GM18868 (cell line): Measurements from ENCODE around the gene MAFG.
"Not testable (repeated sequence)": the region's sequence is repeated elsewhere in the genome, so short reads cannot be mapped to it uniquely, and the experiment has no call there.

Experiments used
- ATAC-seq: cut with Tn5 transposase; IDR thresholded peaks from one replicate; pipeline ENCODE4 v1.9.1; 2021; ENCODE audit warnings: mild to moderate bottlenecking, moderate library complexity; ENCODE audit not compliant: unreplicated experiment

MAFG gene

DNA sequence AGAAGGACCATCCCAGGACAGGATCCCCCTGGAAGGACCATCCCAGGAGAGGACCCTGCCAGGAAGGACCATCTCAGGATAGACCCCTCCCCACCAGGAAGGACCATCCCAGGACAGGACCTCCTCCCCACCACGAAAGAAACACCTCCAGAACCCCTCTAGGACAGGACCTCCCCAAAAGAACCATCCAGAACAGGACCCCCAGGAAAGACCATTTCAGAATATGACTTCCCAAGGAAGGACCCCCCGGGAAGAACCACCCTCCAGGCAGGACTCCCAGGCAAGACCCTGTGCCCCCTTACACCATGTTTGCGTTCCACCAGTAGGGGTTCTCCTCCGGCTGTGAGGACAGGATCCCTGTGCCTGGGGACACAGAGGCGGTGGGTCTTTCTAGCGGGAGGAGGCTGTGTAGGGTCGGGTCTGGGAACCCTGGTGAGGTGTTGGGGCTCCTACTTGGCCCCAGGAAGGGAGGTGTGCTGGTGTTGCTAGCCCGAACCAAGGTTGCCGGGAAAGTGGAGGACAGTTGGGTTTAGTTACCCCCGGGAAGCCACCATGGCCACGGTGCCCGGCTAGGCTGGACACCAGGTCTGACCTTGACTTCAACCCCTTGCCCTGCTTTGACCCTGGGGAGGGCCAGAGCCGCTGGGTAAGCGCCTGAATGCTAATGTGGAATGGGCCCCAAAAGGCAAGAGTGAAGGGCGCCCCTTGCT lies 31.3 kb upstream of the MAFG start:
- no peak for ATAC-seq

DNA sequence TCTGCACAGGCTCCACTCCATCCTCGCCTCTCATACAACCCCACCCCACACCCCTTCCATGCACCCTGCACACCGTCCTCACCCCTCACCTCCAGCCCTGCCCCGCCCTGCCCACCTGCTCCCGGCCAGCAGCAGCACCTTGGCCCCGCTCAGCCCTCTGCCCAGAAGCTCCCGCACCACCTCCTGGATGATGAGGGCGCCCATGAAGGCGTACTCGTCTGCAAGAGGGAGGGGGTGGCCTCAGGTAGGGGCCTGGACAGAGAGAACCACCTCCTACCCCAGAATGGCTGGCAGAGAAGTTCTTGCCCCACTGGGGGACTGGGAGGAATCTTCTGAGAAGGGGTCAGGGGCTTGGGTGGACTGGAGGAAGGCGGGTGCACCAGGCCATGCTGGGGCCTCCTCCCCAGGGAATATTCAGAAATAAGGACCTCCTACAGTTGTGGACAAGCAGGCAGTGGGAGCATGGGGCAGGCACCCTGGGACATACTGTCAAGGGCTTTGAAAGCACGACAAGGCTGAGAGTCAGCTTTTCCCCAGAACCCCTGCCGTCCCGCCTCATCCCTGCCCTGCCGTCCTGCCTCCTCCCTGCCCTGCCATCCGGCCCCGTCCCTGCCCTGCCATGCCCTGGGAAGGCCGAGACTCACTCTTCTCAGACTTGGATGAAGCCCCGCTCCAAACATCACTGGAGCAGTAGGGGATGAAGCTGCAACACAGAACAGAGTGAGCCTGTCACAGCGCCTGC lies 30.3 kb upstream of the MAFG start:
- ATAC-seq: no peak

DNA sequence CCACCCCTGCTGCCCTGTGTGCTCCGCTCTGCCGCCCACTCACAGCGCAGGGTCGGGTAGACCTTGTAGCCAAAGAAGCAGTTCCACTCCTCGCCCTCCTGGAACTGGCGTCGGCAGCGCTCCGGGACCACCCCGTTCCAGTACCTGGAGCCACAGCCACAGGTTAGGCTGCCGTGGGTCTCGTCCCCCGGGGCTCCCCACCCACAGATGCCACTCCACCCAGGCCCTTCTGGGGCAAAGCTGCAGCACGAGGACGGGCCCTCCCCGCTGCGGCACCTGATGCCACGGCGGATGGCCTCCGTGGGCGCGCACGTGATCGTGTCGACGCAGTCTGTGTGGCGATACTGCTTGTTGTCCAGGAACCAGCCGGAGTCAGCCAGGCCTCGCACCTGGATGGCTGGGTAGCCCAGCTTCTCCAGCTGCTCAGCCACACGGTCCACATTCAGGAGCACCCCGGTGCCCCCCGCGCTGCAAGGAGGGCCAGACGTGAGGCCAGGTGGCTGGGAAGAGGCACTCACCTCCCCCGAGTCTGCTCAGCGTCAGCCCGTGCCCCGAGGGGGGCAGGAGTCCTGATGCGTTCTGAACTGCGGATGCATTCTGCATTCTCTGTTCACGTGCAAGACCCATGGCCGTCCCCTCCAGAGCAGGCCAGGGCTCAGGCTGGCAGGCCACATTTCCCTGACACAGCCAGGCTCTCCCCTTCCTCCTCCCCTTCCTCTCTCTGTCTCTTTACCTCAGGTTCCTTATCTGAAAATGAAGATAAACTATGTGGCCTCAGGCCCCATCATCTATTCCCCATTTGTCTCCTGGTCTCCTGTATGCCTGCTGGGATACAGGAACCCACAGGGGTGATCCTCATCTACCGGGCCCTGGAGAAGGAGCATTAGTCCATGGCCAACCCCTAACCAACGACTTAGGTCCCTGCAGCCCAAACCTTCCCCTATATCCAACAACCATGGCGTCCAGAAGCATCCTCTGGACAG lies 29.4 kb upstream of the MAFG start:
- ATAC-seq: no peak

DNA sequence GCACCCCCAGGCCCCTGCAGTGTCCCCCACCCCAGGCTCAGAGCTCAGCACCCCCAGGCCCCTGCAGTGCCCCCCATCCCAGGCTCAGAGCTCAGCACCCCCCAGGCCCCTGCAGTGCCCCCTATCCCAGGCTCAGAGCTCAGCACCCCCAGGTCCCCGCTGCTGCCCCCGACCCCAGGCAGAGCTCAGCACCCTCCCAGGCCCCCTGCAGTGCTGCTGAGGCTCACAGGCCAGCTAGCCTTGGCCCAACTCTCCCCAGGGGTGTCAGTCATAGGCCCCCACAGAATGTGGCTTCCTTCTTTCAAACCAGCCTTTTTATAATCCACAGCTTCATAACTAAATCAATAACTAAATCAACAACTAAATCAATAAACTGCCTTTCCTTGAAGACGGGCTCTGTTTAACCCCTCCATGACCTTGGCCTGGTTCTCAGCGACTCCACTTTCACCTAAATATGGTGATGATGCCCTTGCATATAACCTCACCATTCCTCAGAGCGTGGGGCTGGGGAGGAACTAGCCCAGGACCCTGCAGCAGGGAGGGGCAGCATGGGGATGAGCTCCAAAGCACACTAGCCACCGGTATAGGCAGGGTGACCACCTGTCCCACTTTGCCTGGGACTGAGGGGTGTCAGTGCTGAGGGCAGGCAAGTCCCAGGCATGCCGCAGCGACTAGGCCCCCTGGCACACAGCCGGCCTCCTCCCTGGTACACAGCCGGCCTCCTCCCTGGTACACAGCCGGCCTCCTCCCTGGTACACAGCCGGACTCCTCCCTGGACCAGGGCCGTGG lies 28.4 kb upstream of the MAFG start:
- no peak for ATAC-seq

DNA sequence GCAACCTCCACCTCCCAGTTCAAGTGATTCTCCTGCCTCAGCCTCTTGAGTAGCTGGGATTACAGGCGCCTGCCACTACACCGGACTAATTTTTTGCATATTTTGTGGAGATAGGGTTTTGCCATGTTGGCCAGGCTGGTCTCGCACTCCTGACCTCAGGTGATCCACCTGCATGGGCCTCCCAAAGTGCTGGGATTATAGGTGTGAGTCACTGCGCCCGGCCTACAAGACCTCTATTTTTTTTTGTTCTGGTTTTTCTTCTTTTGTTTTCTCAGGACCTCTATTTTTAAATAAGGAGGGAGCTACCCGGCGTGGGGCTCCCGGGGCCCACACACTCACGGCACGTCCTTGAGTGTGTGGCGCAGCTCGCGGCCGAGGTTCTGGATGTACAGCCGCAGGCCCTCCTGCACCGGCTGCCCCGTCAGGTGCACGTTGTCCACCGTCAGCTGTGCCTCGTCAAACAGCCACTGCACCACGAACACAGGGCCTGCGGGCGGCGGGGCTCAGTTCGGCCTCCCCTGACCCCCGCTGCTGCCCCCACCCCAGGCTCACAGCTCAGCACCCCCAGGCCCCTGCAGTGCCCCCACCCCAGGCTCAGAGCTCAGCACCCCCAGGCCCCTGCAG lies 27.6 kb upstream of the MAFG start:
- ATAC-seq: no peak

DNA sequence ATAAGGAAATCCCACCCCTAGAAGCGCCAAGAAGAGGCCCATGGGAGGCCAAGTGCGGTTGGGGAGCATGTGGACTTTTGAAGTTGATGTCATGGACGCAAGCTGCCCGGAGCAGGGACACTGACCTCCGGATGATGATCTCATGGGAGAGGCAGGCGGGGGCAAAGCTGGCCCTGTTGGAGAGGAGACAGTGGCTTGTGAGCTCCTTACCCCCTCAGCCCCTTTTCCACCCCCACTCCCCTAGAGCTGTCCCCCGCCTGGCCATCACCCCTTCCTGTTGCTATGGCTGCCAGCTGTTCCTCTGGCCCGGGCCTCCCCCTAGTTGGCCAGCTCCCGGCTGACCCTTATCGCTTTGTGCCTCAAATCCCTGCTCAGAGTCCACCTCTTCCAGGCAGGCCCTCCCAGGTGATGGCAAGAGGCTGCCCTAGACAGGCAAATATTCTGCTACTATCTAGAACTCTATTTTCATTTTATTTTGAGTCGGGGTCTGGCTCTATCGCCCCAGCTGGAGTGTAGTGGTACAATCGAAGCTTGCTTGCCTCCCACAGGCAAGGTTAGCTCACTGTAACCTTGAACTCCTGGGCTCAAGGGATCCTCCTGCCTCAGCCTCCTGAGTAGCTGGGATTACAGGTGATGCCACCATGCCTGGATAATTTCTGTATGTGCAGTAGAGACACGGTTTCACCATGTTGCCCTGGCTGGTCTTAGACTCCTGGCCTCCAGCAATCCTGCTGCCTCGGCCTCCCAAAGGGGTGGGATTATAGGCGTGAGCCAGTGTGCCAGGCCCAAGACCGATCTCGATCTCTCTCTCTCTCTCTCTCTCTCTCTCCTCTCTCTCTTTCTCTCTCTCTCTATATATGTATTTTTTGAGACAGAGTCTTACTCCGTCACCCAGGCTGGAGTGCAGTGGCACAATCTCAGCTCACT lies 26.9 kb upstream of the MAFG start:
- no peak for ATAC-seq

DNA sequence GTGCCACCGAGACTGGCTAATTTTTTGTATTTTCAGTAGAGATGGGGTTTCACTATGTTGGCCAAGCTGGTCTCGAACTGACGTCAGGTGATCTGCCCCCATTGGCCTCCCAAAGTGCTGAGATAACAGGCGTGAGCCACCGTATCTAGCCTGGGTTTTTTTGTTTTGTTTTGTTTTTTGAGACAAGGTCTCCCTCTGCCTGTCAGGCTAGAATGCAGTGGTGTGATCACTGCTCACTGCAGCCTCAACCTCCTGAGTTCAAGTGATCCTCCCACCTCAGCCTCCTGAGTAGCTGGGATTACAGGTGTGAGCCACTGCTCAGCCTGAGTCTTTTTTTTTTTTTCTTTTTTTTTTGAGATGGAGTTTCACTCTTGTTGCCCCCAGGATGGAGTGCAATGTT lies 25.9 kb upstream of the MAFG start:
- not testable (repeated sequence) for ATAC-seq

DNA sequence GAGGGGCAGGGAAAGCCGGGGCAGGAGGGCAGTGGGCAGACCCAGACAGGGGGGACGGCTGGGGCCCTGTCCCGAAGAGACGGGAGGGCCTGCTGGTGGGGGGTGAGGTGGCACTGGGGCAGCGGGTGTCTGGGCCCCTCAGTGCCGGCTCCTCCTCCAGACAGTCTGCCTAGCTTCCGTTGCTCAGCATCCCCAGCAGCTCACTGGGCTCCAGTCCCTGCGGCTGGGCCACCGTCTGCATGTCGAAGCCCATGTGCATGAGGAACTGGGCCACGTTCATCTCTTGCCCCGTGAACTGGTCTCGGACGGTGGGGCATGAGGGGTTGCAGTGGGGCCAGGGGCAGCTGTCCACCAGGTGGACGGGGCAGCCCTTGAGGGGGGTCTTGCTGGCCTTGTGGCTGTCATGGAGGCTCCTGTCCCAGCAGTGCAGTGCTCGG lies 25.3 kb upstream of the MAFG start:
- no peak for ATAC-seq

DNA sequence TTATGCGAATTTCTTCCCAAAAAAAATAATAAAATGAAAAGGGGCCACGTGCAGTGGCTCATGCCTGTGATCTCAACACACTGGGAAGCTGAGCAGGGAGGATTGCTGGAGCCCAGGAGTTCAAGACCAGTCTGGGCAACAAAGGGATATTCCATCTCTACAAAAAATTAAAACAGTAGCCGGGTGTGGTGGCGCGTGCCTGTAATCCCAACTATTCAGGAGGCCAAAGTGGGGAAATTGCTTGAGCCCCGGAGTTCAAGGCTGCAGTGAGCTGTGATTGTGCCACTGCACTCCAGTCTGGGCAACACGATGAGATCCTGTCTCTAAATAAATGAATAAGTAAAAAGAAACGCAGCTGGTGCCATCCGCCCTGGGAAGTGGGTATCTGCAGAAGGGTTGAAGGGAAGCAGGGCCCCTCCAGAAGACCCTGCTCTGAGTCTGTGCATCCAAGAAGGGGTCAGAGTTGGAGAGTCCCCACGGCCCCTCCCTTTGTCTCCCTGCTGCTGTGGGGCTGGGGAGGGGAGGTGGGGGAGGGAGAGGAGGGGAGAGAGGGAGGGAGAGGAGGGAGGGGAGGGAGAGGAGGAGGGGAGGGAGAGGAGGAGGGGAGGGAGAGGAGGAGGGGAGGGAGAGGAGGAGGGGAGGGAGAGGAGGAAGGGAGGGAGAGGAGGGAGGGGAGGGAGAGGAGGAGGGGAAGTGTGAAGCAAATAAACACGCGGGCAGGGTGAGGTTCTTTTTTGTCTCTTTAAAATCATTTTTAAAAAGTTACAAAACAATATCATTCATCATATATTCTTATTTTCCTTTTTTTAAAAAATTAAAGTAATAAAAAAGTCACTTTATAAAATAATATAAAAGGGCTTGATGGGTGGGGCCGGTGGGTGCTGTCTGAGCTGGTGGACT lies 24.5 kb upstream of the MAFG start:
- ATAC-seq: no peak

DNA sequence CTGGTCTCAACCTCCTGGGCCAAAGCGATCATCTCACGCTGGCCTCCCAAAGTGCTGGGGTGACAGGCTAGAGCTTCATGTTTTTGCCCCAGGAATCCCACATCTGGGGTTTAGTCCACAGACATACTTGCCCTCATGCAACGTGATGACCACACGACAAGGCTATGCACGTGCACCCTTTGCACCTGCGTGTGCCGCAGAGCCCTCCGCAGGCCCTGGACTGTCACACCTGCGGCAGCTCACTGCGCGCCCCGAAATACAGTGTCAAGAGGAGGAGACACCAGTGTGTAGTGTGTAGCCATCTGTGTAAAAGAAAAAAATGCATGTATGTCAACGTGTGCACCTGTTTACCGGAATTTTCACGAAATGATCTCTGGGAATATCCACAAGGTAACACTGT lies 23.0 kb upstream of the MAFG start:
- no peak for ATAC-seq

DNA sequence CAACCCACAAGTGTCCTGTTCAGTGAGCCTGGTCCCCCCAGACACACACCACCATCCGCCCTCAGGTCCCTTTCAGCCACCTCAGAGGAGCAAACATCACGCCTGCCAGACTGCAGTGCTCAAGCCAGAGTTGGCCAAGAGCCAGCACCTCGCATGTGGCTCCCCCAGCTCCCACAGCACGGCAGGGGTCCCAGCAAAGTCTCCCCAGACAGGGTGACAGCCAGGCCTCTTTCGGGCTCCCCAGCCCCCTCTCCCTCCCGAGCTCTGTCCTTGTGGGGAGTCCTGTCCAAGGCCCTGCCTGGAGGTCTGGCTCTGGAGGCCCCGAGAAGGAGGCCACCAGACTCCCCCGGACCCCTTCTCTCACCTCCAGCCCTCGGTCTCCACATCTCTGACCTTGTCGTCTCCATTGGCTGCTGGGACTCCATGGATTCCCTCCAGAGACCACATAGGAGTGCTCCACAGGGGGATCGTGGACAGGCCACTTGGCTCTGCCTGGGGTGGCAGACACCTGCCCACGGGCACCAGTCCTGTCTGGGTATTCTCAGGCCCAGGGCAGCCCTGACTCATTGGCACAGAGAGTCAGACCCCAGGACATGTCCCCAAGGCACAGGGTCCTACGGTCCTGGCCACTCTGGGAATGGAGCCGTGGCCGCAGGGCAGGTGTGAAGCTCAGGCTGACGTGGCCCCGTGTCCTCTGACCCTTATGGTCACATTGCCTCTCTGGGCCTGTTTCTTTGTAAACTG lies 21.3 kb upstream of the MAFG start:
- ATAC-seq: no peak

DNA sequence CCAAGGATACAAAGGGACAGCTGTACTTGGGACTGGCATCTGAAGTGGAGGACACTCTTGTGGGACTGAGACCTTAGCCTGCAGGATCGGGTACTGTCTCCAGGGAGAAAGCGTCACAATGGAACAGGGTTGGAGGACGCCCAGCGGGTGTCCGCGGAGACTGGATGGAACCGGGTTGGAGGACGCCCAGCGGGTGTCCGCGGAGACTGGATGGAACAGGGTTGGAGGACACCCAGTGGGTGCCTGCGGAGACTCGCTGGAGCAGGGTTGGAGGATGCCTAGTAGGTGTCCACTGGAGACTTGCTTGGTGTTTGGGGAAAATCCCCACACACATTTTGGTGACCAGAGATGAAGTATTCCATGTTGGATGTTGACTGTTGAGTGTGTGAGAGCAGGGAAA lies 19.7 kb upstream of the MAFG start, which contains the start of gene MYADML2:
Gene MYADML2 (minus strand): TSS at position 45 of the 400 bp plus-strand sequence. CDS start 5,492 bp downstream, outside the sequence.
- no peak for ATAC-seq

DNA sequence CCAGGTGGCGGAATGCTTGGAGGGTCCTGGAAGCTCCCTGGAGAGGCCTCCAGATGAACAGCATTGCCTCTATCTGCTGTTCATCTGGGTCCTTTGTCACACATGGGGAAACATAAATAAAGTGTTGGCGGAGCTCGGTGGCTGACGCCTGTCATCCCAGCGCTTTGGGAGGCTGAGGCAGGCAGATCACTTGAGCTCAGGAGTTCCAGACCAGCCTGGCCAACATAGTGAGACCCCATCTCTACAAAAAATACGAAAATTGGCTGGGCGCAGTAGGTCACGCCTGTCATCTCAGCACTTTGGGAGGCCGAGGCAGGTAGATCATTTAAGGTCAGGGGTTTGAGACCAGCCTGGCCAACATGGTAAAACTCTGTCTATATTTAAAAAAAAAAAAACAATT lies 17.3 kb upstream of the MAFG start:
- ATAC-seq: no peak

DNA sequence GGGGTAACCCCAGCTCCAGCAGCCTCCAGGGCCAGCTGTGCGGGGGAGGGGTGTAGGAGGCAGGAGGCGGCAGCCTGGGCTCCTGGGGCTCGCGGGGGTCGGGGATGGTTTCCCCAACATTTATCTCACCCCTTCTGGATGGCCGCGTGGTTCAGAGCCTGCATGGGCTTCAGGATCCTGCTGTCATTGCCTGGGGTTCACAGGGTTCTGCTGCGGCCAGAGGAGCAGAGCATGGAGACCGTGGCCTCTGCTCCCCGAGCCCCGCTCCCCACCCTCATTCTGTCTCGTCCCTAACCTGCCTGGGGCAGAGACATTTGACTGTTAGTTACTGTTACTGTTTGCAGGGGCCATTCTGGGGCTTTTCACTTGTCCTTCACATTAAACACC lies 14.6 kb upstream of the MAFG start:
- ATAC-seq: no peak

DNA sequence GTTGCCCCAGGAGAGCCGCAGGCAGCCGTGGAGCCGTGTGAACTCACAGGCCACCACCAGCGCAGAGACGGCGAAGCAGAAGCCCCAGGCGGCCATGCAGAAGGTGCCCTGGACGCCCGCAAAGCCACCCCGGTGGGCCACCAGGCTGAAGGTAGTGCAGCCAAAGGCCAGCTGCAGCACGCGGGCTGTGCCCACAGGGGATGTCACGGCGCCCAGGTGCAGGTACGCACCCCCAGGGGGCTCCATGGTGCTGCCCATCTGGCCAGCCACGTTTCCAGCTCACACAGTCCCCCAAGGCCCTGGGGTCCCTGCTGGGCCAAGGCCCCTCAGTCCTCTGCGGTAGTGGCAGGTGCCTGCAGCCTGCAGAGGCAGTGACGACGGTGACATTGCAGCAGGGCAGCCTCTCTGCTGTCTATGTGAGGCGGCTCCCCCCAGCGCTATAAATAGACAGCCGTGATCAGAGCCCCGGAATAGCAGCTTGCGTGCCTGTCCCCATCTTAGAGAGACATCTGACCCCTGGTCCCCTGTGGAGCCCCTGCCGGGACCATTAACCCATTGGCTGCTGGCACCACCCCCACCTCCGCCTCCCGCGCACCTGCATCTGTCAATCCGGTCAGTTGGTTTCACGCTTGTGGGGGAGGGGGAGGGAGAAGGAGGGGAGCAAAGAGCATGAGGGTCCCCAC lies 14.1 kb upstream of the MAFG start:
- no peak for ATAC-seq
